Skeletal muscle satellite cell (primary cell): ENCODE data around the gene DCC.

Experiments
- H3K27me3 ChIP-seq: 2 replicates; pipeline ENCODE4 v1.7.0; 2013; ENCODE audit warnings: low read length; ENCODE audit not compliant: control insufficient read depth, insufficient read depth
- H3K36me3 ChIP-seq: 2 replicates; pipeline ENCODE4 v1.7.0; 2013; ENCODE audit warnings: mild to moderate bottlenecking, control low read depth, low read length; ENCODE audit not compliant: insufficient read depth
- H3K4me1 ChIP-seq: 2 replicates; pipeline ENCODE4 v1.7.0; 2013; ENCODE audit warnings: low read length; ENCODE audit not compliant: control insufficient read depth, insufficient read depth
- H3K4me2 ChIP-seq: 2 replicates; pipeline ENCODE4 v1.7.0; 2013; ENCODE audit warnings: mild to moderate bottlenecking, low read length
- H3K4me3 ChIP-seq: 2 replicates; pipeline ENCODE4 v1.7.0; 2013; ENCODE audit warnings: low read length
- H3K9ac ChIP-seq: 2 replicates; pipeline ENCODE4 v1.7.0; 2013; ENCODE audit warnings: mild to moderate bottlenecking, low read depth, low read length, moderate library complexity
- H3K9me3 ChIP-seq: replicated peaks from 2 replicates; pipeline ENCODE4 v1.7.0; 2013; ENCODE audit warnings: mild to moderate bottlenecking, control low read depth, low read length

DCC gene

DNA sequence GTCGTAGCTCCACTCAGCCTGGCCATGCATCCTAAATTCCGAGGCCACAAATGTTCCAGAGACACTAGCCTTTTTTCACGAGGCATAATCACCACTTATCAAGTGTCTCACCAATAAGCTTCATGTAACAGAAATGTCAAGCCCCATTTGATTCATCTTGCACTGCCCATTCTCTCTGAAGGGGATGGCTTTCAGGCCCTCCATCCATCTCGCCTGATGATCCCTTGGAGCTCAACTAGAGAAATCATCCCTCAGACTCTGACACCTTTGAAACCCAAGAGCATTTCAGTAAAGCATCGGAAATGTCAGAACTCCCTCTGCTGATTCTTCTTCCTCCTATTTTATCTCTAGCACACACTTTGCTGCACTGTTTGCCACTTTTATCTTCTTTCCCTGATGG, 91.7 kb downstream of the DCC start:
- H3K36me3 ChIP-seq = no peaks in the 10 kb centered on the region
- H3K4me1 ChIP-seq = no peaks in the 10 kb centered on the region

GRCh38 chr18:52433797-52434196, 93.8 kb downstream of the DCC start:
- H3K36me3 ChIP-seq = no peaks in the 10 kb centered on the region
- no peak overlapping the region for H3K9ac ChIP-seq

More for the DNA sequence above, 91.7 kb downstream of the DCC start:
- Histone ChIP-seq H3K4me3 (no peak overlapping the region), H3K9me3 (peaks cover 6% of the 10 kb centered on the region), H3K27me3 (no peaks in the 10 kb centered on the region), H3K4me2 (no peak overlapping the region), H3K9ac (no peak overlapping the region)

GRCh38 chr18:52435301-52435700, 95.3 kb downstream of the DCC start:
- no peaks in the 10 kb centered on the region for H3K36me3 ChIP-seq
- no peaks in the 10 kb centered on the region for H3K4me1 ChIP-seq
- H3K9me3 ChIP-seq = no peaks in the 10 kb centered on the region
- no peaks in the 10 kb centered on the region for H3K27me3 ChIP-seq
- no peak overlapping the region for H3K4me2 ChIP-seq
- no peak overlapping the region for H3K9ac ChIP-seq
- H3K4me3 ChIP-seq = no peak overlapping the region

More at GRCh38 chr18:52433797-52434196, 93.8 kb downstream of the DCC start:
- Histone ChIP-seq H3K4me3 (no peak overlapping the region), H3K4me2 (no peak overlapping the region), H3K9me3 (peaks cover 6% of the 10 kb centered on the region), H3K4me1 (no peaks in the 10 kb centered on the region), H3K27me3 (no peaks in the 10 kb centered on the region)

GRCh38 chr18:52437161-52437560, 97.2 kb downstream of the DCC start:
- Histone ChIP-seq H3K4me2 (no peak overlapping the region), H3K4me3 (no peak overlapping the region), H3K27me3 (no peaks in the 10 kb centered on the region), H3K4me1 (no peaks in the 10 kb centered on the region), H3K9me3 (no peaks in the 10 kb centered on the region), H3K9ac (no peak overlapping the region), H3K36me3 (no peaks in the 10 kb centered on the region)

- H3K36me3 ChIP-seq = no peaks in the 10 kb centered on the region
- H3K4me1 ChIP-seq = no peaks in the 10 kb centered on the region
- H3K9ac ChIP-seq = no peak overlapping the region
- H3K9me3 ChIP-seq = no peaks in the 10 kb centered on the region
- no peaks in the 10 kb centered on the region for H3K27me3 ChIP-seq
- H3K4me3 ChIP-seq = no peak overlapping the region
- H3K4me2 ChIP-seq = no peak overlapping the region
These were observed 99.5 kb downstream of the DCC start for GRCh38 chr18:52439457-52439856.

- Histone ChIP-seq H3K36me3 (no peaks in the 10 kb centered on the region), H3K27me3 (no peaks in the 10 kb centered on the region), H3K4me2 (no peak overlapping the region), H3K4me3 (no peak overlapping the region), H3K9ac (no peak overlapping the region), H3K4me1 (no peaks in the 10 kb centered on the region), H3K9me3 (no peaks in the 10 kb centered on the region)
These were observed 101.8 kb downstream of the DCC start for GRCh38 chr18:52441794-52442193.

GRCh38 chr18:52442686-52443085, 102.7 kb downstream of the DCC start:
- H3K9ac ChIP-seq = no peak overlapping the region
- H3K4me2 ChIP-seq = no peak overlapping the region
- H3K36me3 ChIP-seq = no peaks in the 10 kb centered on the region
- no peaks in the 10 kb centered on the region for H3K4me1 ChIP-seq
- H3K27me3 ChIP-seq = no peaks in the 10 kb centered on the region
- H3K4me3 ChIP-seq = no peak overlapping the region
- no peaks in the 10 kb centered on the region for H3K9me3 ChIP-seq

DNA sequence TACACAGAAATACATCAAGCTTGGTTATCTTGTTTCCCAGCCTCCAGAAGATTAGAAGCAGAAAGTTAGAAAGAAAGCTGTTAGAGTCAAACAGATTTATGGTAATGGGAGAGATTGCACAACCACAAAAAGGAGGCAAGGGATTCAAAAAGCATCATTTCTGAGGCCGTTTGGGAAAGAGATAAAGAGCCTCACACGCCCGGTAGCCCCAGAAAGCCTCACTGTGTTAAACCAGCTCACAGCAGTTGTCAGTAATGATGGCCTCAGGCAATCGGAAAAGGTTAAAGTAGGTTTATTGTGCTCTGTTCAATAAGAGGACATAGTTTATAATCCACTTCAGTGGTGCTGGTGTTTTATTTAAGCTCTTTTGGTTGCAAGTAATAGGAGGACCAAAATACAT, 111.3 kb downstream of the DCC start:
- Histone ChIP-seq H3K9me3 (peaks cover 6% of the 10 kb centered on the region), H3K4me2 (no peak overlapping the region)

DNA sequence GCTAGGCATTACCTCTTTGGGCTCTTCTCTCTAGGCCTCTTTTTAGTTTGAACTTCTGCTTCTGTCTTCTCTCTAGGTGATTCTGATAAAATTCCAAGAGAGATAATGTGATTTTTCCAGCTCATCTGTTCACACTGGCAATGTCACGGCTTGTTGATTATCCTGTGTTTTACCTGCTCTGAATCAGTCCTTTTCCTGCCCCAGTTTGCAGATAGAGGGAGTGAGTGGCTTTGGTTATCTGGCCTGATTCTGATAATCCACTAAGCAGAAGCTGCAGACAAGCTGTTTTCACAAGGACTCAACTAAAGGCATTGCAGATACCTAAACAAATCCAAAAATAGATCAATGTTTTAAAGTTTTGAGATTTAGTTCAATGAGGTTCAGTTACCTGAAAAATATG, 111.9 kb downstream of the DCC start:
- Histone ChIP-seq H3K27me3 (no peaks in the 10 kb centered on the region), H3K4me1 (no peaks in the 10 kb centered on the region), H3K9me3 (peaks cover 6% of the 10 kb centered on the region), H3K36me3 (no peaks in the 10 kb centered on the region), H3K4me3 (no peak overlapping the region), H3K9ac (no peak overlapping the region), H3K4me2 (no peak overlapping the region)

More for the DNA sequence above, 111.3 kb downstream of the DCC start:
- no peaks in the 10 kb centered on the region for H3K27me3 ChIP-seq
- no peak overlapping the region for H3K4me3 ChIP-seq
- H3K4me1 ChIP-seq = no peaks in the 10 kb centered on the region
- no peak overlapping the region for H3K9ac ChIP-seq
- H3K36me3 ChIP-seq = no peaks in the 10 kb centered on the region

DNA sequence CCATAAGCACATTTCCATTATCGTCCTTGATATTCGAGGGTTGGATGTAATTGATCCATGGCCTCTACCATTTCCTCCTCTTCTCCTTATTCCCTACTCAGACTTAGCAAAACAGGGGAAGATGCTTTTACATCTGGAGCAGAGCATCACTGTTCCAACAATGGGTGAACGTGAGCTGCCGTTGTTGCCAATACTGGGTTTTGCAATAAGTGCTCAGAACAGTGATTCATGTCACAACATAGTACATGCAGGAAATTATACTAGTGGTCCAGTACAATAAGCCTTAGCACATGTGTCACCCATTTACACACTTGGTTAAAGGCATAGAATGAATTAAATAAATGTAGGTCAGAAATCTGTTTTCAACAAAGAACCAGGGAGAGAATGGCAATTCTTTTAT, 112.4 kb downstream of the DCC start:
- H3K4me1 ChIP-seq = no peaks in the 10 kb centered on the region
- H3K9ac ChIP-seq = no peak overlapping the region
- H3K4me3 ChIP-seq = no peak overlapping the region
- H3K36me3 ChIP-seq = no peaks in the 10 kb centered on the region
- no peak overlapping the region for H3K4me2 ChIP-seq
- no peaks in the 10 kb centered on the region for H3K27me3 ChIP-seq
- H3K9me3 ChIP-seq = peaks cover 6% of the 10 kb centered on the region

GRCh38 chr18:52459890-52460289, 119.9 kb downstream of the DCC start:
- no peaks in the 10 kb centered on the region for H3K27me3 ChIP-seq
- no peak overlapping the region for H3K4me3 ChIP-seq
- no peaks in the 10 kb centered on the region for H3K4me1 ChIP-seq
- H3K36me3 ChIP-seq = no peaks in the 10 kb centered on the region
- no peak overlapping the region for H3K4me2 ChIP-seq
- peaks cover 8% of the 10 kb centered on the region for H3K9me3 ChIP-seq
- no peak overlapping the region for H3K9ac ChIP-seq

- Histone ChIP-seq H3K9ac (no peak overlapping the region), H3K9me3 (peaks cover 7% of the 10 kb centered on the region), H3K4me2 (no peak overlapping the region), H3K4me3 (no peak overlapping the region), H3K36me3 (no peaks in the 10 kb centered on the region), H3K27me3 (no peaks in the 10 kb centered on the region), H3K4me1 (no peaks in the 10 kb centered on the region)
These were observed 122.9 kb downstream of the DCC start for GRCh38 chr18:52462853-52463252.
